ENCODE measurements around the gene ADO. TPM values are rescaled to one million over a fixed set of nuclear protein-coding genes. Genes with fewer than 3 reads are reported as not detected.

ADO gene
- total and polyA plus RNA-seq, 10 of the 15 experiments (the other 5 are each of a cell fraction or from before 2014, with no cell fraction given): 4.3 to 44.6 (median 18.7) TPM

- TF ChIP-seq IKZF1 (conservative IDR thresholded peaks at IDR 0.05) (peak; percentile 58), JUND (IDR thresholded peaks at IDR 0.05; ENCODE audit: low read depth, low read length) (no peak), NRF1 (conservative IDR thresholded peaks at IDR 0.05; ENCODE audit: low read depth, low read length) (no peak), SKIL (IDR thresholded peaks at IDR 0.05; ENCODE audit: low read depth, poor library complexity, severe bottlenecking) (peak; percentile 15), EP300 (IDR thresholded peaks at IDR 0.05; ENCODE audit: borderline replicate concordance in 1 of 2, control insufficient read depth in 1 of 2, low read depth in 2 of 2, low read length in 2 of 2) (no peak), MTA3 (IDR thresholded peaks at IDR 0.05; ENCODE audit: borderline replicate concordance, low read length) (0 out of 2 replicates have a peak, but pooled peaks have one; percentile 27), SMC3 (IDR thresholded peaks at IDR 0.05; ENCODE audit: borderline replicate concordance, low read length) (peak; percentile 8; the same call in 1 of the 2 replicates), JUNB (IDR thresholded peaks at IDR 0.05) (peak; percentile 74), SREBF2 (IDR thresholded peaks at IDR 0.05; ENCODE audit: low read length) (no peak)
These were observed 34.8 kb upstream of the ADO start (continued) for GRCh38 chr10:62769574-62770242.
